Upper lobe of left lung (tissue), 6 donors: ENCODE measurements around the gene NDUFA8. TPM values are rescaled to one million over a fixed set of nuclear protein-coding genes. Genes with fewer than 3 reads are reported as not detected.

Source experiments
- ATAC-seq, 2 donors: fragments of 200-7000 bp; cut with Tn5 transposase; one replicate each; pipeline ENCODE4 v1.9.1; 2022; ENCODE audit warnings: mild to moderate bottlenecking in 2 of 2, moderate library complexity in 2 of 2; ENCODE audit not compliant: low FRiP score in 2 of 2
- DNase-seq, 2 donors: peaks; one replicate each; pipeline ENCODE4 v3.0.0-alpha.2; 2019 to 2020
- H3K27ac ChIP-seq, 4 donors: fragments of 200-600 bp; sonication (generic); one replicate each; pipeline ENCODE4 v1.5.1; 2016 to 2019
- H3K27me3 ChIP-seq, 4 donors: fragments of 200-600 bp; sonication (generic); one replicate each; pipeline ENCODE4 v1.5.1; 2017 to 2019
- H3K36me3 ChIP-seq, 4 donors: fragments of 200-600 bp; sonication (generic); one replicate each; pipeline ENCODE4 v1.5.1; 2016 to 2019
- H3K4me1 ChIP-seq, 4 donors: fragments of 200-600 bp; sonication (generic); one replicate each; pipeline ENCODE4 v1.5.1; 2018 to 2019
- H3K4me3 ChIP-seq, 4 donors: fragments of 200-600 bp; sonication (generic); one replicate each; pipeline ENCODE4 v1.5.1; 2017 to 2019; ENCODE audit warnings: mild to moderate bottlenecking in 2 of 4, moderate library complexity in 1 of 4
- H3K9me3 ChIP-seq, 4 donors: fragments of 200-600 bp; sonication (generic); one replicate each; pipeline ENCODE4 v1.5.1; 2018 to 2019
- EP300 ChIP-seq, 4 donors: sonication (generic); formaldehyde crosslinking; IDR thresholded peaks; one replicate each; pipeline ENCODE4 v1.5.1; 2017; ENCODE audit warnings: antibody characterized with exemption in 4 of 4, control low read depth in 2 of 4
- POLR2A ChIP-seq, 4 donors: fragments of 450-650 bp; IDR thresholded peaks; one replicate each; pipeline ENCODE4 v1.5.1; 2016 to 2017; ENCODE audit warnings: antibody characterized with exemption in 4 of 4, mild to moderate bottlenecking in 2 of 4
- POLR2AphosphoS5 ChIP-seq, 2 donors: sonication (generic); formaldehyde crosslinking; IDR thresholded peaks; one replicate each; pipeline ENCODE4 v1.5.1; 2017; ENCODE audit warnings: antibody characterized with exemption in 2 of 2
- WGBS, 2 donors: methylation state at CpG; one replicate each; pipeline ENCODE4 v1.1.5; 2017 to 2018; 5-methylcytosine and 5-hydroxymethylcytosine counted together
- total RNA-seq, 6 donors: library from RNA; depleted of rRNA in 4 of 6; stranded (reverse); fragments of >200 nt in 4 of 6; gene quantifications; one replicate each; pipeline versions ENCODE4 v1.1.0 to v1.2.1, GENCODE V29; 2016 to 2021
- TF ChIP-seq, protein P1 (sequence below), 6 experiments: fragments of 450-650 bp in 4 of 6; fragments of 200-600 bp in 2 of 6; sonication (generic) in 2 of 6; IDR thresholded peaks; one replicate each; pipeline ENCODE4 v1.5.1; 2016 to 2019; ENCODE audit warnings: antibody characterized with exemption in 6 of 6
- donor health status: DM: no; HTN: no; CAD: no; lungs with moderate emphysema.
- donor health status: DM: no; HTN: yes; CAD: no; lungs with severe emphysema.

NDUFA8 gene
- total RNA-seq, 6 donors from 2014 or later, result 25.6 to 46.5 (median 35.5) TPM

DNA sequence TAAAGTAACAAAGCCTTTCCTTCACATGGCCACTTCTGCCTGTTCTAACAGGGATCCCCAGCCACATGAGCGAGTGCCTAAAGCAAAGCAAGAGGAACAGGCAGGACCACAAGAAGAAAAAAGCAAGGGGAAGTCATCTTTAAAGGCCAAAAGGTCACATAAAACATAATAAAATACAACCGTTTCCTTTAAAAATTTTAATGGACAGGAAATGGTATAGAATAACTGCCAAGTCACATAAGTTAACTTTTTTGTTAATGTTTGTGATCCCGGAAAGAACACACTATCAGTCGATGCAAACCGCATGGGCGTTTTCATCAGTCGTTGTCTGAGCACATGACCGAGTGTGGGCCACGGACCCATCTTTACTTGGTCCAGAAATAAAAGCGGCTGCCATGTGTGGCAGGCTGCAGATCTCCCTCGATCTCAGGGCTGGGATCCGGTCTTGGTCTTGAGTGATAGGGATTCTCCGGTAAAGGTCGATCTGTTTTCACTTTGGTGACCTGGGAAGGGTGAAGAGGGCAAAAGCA is 15.6 kb downstream of the NDUFA8 start:
- no peaks in the 10 kb centered on the region for H3K9me3 ChIP-seq
- DNase-seq, result no peak
- no peak overlapping the region for H3K4me3 ChIP-seq
- no peaks in the 10 kb centered on the region for H3K27me3 ChIP-seq
- peaks cover 2 to 15% (median 11%) of the 10 kb centered on the region in 4 donors for H3K4me1 ChIP-seq
- H3K36me3 ChIP-seq, result peaks cover 6 to 63% (median 34%) of the 10 kb centered on the region in 4 donors
- TF ChIP-seq POLR2AphosphoS5 (IDR thresholded peaks at IDR 0.05) (no peak), POLR2A (IDR thresholded peaks at IDR 0.05) (no peak), EP300 (IDR thresholded peaks at IDR 0.05) (no peak)
- TF ChIP-seq, protein P1, sequence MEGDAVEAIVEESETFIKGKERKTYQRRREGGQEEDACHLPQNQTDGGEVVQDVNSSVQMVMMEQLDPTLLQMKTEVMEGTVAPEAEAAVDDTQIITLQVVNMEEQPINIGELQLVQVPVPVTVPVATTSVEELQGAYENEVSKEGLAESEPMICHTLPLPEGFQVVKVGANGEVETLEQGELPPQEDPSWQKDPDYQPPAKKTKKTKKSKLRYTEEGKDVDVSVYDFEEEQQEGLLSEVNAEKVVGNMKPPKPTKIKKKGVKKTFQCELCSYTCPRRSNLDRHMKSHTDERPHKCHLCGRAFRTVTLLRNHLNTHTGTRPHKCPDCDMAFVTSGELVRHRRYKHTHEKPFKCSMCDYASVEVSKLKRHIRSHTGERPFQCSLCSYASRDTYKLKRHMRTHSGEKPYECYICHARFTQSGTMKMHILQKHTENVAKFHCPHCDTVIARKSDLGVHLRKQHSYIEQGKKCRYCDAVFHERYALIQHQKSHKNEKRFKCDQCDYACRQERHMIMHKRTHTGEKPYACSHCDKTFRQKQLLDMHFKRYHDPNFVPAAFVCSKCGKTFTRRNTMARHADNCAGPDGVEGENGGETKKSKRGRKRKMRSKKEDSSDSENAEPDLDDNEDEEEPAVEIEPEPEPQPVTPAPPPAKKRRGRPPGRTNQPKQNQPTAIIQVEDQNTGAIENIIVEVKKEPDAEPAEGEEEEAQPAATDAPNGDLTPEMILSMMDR (IDR thresholded peaks at IDR 0.05), result no peak
- H3K27ac ChIP-seq, result peak overlapping the region in 1 of 4 donors; percentile 10
- ATAC-seq, result no peak
- 62 to 63% methylated on average over 14 of the region's 14 CpGs for WGBS, 2 donors

DNA sequence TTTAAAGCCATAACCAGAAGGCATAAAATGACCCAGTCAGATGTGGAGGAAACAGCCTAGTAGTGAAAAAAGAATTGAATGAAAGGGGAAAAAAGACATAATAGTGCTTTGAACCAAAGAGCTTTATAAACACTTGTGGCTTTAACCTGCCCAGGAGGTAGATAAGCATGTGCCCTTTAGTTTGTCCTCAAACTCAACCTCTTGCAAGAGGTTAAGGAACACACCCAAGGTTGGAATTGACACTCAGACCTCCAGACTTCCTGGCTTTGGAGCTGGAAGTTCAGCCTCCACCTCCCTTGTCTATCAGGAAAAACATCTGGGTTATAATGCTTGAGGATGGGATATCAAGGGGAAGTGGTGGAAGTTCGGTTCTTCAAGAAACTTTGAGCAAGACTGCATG is 16.3 kb downstream of the NDUFA8 start:
- Histone ChIP-seq H3K4me3 (no peak overlapping the region), H3K4me1 (peaks cover 2 to 15% (median 11%) of the 10 kb centered on the region in 4 donors), H3K27ac (peak overlapping the region in 1 of 4 donors; percentile 10), H3K27me3 (no peaks in the 10 kb centered on the region), H3K36me3 (peaks cover 6 to 57% (median 34%) of the 10 kb centered on the region in 4 donors), H3K9me3 (no peaks in the 10 kb centered on the region)
- no peak for TF ChIP-seq POLR2A (IDR thresholded peaks at IDR 0.05)
- TF ChIP-seq, protein P1 (IDR thresholded peaks at IDR 0.05), result no peak
- TF ChIP-seq EP300 (IDR thresholded peaks at IDR 0.05), result no peak
- no peak for TF ChIP-seq POLR2AphosphoS5 (IDR thresholded peaks at IDR 0.05)
- WGBS, 2 donors, result 25 to 45% methylated on average over 1 of the region's 1 CpG
- DNase-seq (no peak), ATAC-seq (no peak)

DNA sequence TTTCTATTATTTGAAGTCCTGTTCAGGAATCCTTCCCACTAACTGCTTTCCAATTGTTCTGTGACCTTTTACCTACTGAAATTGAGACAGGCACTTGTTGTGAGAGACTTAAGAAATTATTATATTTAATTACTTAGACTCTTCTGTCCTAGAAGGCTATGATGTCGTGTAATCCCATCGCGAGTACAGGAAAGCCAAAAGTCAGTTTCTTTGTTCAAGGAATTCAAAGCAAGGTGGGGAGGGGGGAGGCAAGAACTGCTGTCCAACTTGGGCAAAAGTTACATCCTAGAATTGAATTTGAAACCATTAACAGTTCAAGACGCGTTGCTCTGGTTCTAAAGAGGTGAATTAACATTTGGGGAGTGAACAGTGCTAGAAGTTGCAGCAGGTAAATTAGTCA is 17.9 kb downstream of the NDUFA8 start:
- Histone ChIP-seq H3K9me3 (no peaks in the 10 kb centered on the region), H3K4me1 (peaks cover 2 to 15% (median 11%) of the 10 kb centered on the region in 4 donors), H3K27ac (no peak overlapping the region), H3K27me3 (no peaks in the 10 kb centered on the region), H3K36me3 (peaks cover 3 to 41% (median 28%) of the 10 kb centered on the region in 4 donors), H3K4me3 (no peak overlapping the region)
- ATAC-seq, result no peak
- DNase-seq, result no peak
- 71 to 81% methylated on average over 5 of the region's 5 CpGs for WGBS, 2 donors
- no peak for TF ChIP-seq POLR2AphosphoS5 (IDR thresholded peaks at IDR 0.05)

DNA sequence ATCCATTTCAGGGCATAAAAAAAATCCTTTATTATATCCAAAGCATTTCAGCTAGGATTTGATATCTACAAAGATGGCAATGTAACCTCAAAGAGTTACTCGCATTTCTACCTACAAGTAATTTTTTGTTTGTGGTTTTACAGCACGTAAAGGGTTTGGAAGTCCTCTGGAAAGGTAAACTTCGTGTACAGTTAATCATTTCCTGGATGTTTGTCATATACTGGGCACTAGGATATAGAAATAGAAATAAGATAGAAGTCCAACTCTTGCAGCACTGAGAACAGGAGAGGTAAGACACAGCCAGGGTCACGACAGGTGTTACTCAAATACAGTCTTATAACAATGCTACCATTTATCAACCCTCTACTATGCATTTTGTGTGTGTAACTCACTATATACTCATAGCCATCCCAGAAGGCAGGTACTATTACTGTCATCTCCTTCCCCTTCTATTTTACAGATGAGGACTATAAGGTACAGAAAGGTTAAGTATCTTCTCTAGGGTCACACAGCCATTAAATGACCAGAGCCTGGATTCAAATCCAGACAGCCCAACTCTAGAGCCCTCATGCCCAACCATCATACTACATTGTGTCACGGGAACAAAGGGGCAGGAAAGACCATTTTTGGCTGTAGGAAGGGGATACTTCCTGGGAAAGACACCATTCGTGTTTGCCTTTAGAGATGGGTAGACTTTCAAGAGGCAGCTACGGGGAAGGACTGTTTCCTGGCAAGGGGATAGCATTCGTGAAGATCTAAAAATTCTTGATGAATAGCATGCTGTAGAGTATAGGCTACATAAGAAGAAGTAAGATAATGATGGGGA is 19.0 kb downstream of the NDUFA8 start:
- Histone ChIP-seq H3K4me3 (no peak overlapping the region), H3K27ac (no peak overlapping the region), H3K36me3 (peaks cover 3 to 31% (median 23%) of the 10 kb centered on the region in 4 donors), H3K4me1 (peaks cover 2 to 15% (median 11%) of the 10 kb centered on the region in 4 donors), H3K9me3 (no peaks in the 10 kb centered on the region), H3K27me3 (no peaks in the 10 kb centered on the region)
- WGBS, 2 donors, result 71 to 77% methylated on average over 8 of the region's 8 CpGs
- DNase-seq, result no peak
- TF ChIP-seq POLR2A (IDR thresholded peaks at IDR 0.05) (no peak), EP300 (IDR thresholded peaks at IDR 0.05) (no peak), POLR2AphosphoS5 (IDR thresholded peaks at IDR 0.05) (no peak)
- TF ChIP-seq, protein P1 (IDR thresholded peaks at IDR 0.05), result no peak
- no peak for ATAC-seq

DNA sequence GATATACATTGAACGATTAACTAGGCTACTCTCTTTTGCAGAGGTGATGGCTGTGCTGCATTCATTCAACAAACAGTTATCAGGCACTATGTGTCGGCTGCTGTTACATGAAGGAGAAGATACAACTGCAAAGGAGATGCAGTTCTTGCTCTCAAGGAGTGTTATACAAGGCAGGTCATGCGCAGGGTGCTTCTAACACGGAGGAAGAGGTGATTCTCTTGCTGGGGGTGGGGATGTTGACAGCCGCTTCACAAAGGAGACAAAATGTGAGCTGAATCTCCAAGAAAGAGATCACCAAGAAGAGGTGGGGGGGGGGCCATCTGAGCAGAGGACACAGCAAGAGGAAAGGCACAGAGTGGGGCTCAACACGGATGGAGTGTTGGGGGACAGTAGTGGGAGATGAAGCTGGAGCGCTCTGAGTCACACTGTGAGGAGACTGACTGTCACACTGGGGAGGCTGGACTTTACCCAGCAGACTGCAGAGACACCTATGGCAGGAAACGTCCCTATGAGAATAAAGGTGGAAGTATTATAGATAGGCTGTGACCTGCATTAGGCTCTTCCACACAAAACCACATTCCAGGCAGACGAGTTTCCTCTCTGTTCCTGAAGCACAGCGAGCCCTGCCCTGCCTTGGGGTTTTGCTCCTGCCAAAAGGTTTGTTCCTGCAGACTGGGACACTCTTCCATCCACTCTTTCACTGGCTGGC is 20.9 kb downstream of the NDUFA8 start:
- Histone ChIP-seq H3K4me1 (peaks cover 9 to 24% (median 16%) of the 10 kb centered on the region in 4 donors), H3K9me3 (no peaks in the 10 kb centered on the region), H3K4me3 (no peak overlapping the region), H3K27ac (no peak overlapping the region), H3K36me3 (peaks cover 0 to 13% (median 7%) of the 10 kb centered on the region in 4 donors), H3K27me3 (no peaks in the 10 kb centered on the region)
- 81 to 82% methylated on average over 10 of the region's 10 CpGs for WGBS, 2 donors
- TF ChIP-seq EP300 (IDR thresholded peaks at IDR 0.05), result no peak
- no peak for TF ChIP-seq POLR2A (IDR thresholded peaks at IDR 0.05)
- TF ChIP-seq, protein P1 (IDR thresholded peaks at IDR 0.05), result no peak
- no peak for TF ChIP-seq POLR2AphosphoS5 (IDR thresholded peaks at IDR 0.05)
- no peak for DNase-seq
- ATAC-seq, result no peak
